H1 (cell line): Measurements from ENCODE around the gene MYO18A. TPM values are rescaled to one million over a fixed set of nuclear protein-coding genes. Genes with fewer than 3 reads are reported as not detected.

ENCODE experiments used
- CTCF ChIA-PET: fragments of 300-600 bp; sonication (Branson Sonifier 250); formaldehyde crosslinking; loops from one replicate; lab custom pipeline; 2021; ENCODE audit not compliant: partially characterized antibody; lab: Charles Lee
- POLR2A ChIA-PET: fragments of 300-600 bp; sonication (Branson Sonifier 250); formaldehyde crosslinking; loops from one replicate; lab custom pipeline; 2021; ENCODE audit warnings: inconsistent platforms; ENCODE audit not compliant: partially characterized antibody; lab: Charles Lee
- DNase-seq, 2 experiments: peaks; one replicate each; pipeline versions ENCODE4 v3.0.0 to v3.0.0-alpha.2; 2010 to 2022; ENCODE audit warnings: low spot score in 2 of 2, low read depth in 1 of 2, mixed read lengths in 1 of 2
- FAIRE-seq: peaks from 2 replicates; lab custom pipeline; 2011; peaks lifted over from hg19 to GRCh38; lab: Jason Lieb, UNC
- H2AFZ ChIP-seq: 2 replicates; pipeline ENCODE4 v1.8.1; 2012; ENCODE audit warnings: low read length, inconsistent platforms
- H2AK5ac ChIP-seq: 2 replicates; pipeline ENCODE4 v1.6.1; 2013; ENCODE audit warnings: low read depth, low read length
- H2BK120ac ChIP-seq: replicated peaks from 2 replicates; pipeline ENCODE3; 2013; ENCODE audit warnings: low read depth, low read length, inconsistent platforms
- H2BK12ac ChIP-seq: 2 replicates; pipeline ENCODE4 v1.6.1; 2013; ENCODE audit warnings: low read depth, low read length
- H2BK15ac ChIP-seq: 2 replicates; pipeline ENCODE4 v1.6.1; 2013; ENCODE audit warnings: low read length
- H2BK20ac ChIP-seq: 2 replicates; pipeline ENCODE4 v1.6.1; 2013; ENCODE audit warnings: low read length
- H2BK5ac ChIP-seq: 2 replicates; pipeline ENCODE4 v1.6.1; 2013; ENCODE audit warnings: low read depth, low read length
- H3K14ac ChIP-seq: 2 replicates; pipeline ENCODE4 v1.6.1; 2013; ENCODE audit warnings: inconsistent platforms; ENCODE audit not compliant: insufficient read length
- H3K18ac ChIP-seq: 2 replicates; pipeline ENCODE4 v1.6.1; 2013; ENCODE audit warnings: low read length; ENCODE audit errors: extremely low read depth
- H3K23ac ChIP-seq: 2 replicates; pipeline ENCODE4 v1.6.1; 2013; ENCODE audit warnings: inconsistent platforms; ENCODE audit not compliant: insufficient read length
- H3K23me2 ChIP-seq: 2 replicates; pipeline ENCODE4 v1.6.1; 2013; ENCODE audit warnings: low read depth, low read length
- H3K27ac ChIP-seq: 2 replicates; pipeline ENCODE4 v1.6.1; 2011; ENCODE audit warnings: low read depth, low read length, inconsistent platforms
- H3K27me3 ChIP-seq, 4 experiments: replicated peaks in 1 of 4; 1 replicate in 1 of 4; 2 replicates in 3 of 4; pipeline versions ENCODE4 v1.6.1 to v1.8.1; 2011 to 2013; ENCODE audit warnings: low read length in 3 of 4, mild to moderate bottlenecking in 3 of 4, inconsistent platforms in 2 of 4, mixed read lengths in 2 of 4, moderate library complexity in 1 of 4; ENCODE audit not compliant: control insufficient read depth in 3 of 4, insufficient read depth in 3 of 4; ENCODE audit errors: extremely low read depth in 1 of 4
- H3K36me3 ChIP-seq, 4 experiments: 2 replicates each; pipeline versions ENCODE4 v1.6.1 to v1.8.1; 2011 to 2013; ENCODE audit warnings: mild to moderate bottlenecking in 4 of 4, low read length in 3 of 4, moderate library complexity in 2 of 4, control low read depth in 1 of 4, inconsistent platforms in 1 of 4; ENCODE audit not compliant: insufficient read depth in 4 of 4, control insufficient read depth in 2 of 4
- H3K4ac ChIP-seq: replicated peaks from 2 replicates; pipeline ENCODE3; 2013; ENCODE audit warnings: low read length, low read depth, mixed read lengths, inconsistent platforms; ENCODE audit not compliant: insufficient read length
- H3K4me1 ChIP-seq, 4 experiments: replicated peaks in 1 of 4; 1 replicate in 1 of 4; 2 replicates in 3 of 4; pipeline versions ENCODE4 v1.6.1 to v1.8.1; 2011 to 2013; ENCODE audit warnings: low read length in 3 of 4, inconsistent platforms in 2 of 4, mixed read lengths in 1 of 4; ENCODE audit not compliant: insufficient read depth in 4 of 4, control insufficient read depth in 3 of 4
- H3K4me2 ChIP-seq, 2 experiments: 2 replicates each; pipeline versions ENCODE4 v1.6.1 to v1.8.1; 2011 to 2013; ENCODE audit warnings: low read depth in 2 of 2, low read length in 2 of 2, control low read depth in 1 of 2, inconsistent platforms in 1 of 2, mild to moderate bottlenecking in 1 of 2; ENCODE audit not compliant: insufficient read depth in 1 of 2
- H3K4me3 ChIP-seq, 4 experiments: fragments of 200-600, 300-600 bp in 1 of 4; sonication (generic), shearing (Covaris generic), sonication (Bioruptor Twin) in 1 of 4; 2 replicates each; pipeline versions ENCODE4 v1.5.1 to v1.8.1; 2011 to 2016; ENCODE audit warnings: low read length in 4 of 4, low read depth in 3 of 4, control low read depth in 2 of 4, inconsistent platforms in 2 of 4, mild to moderate bottlenecking in 2 of 4, mixed read lengths in 1 of 4, moderate library complexity in 1 of 4; ENCODE audit not compliant: insufficient read depth in 2 of 4; ENCODE audit errors: extremely low read depth in 1 of 4
- H3K56ac ChIP-seq: replicated peaks from 2 replicates; pipeline ENCODE3; 2013; ENCODE audit warnings: low read depth, mild to moderate bottlenecking, mixed read lengths, low read length, inconsistent platforms; ENCODE audit not compliant: insufficient read length
- H3K79me1 ChIP-seq: 2 replicates; pipeline ENCODE4 v1.6.1; 2013; ENCODE audit warnings: low read depth, low read length, control low read depth
- H3K79me2 ChIP-seq, 2 experiments: 2 replicates each; pipeline versions ENCODE4 v1.6.1 to v1.8.1; 2012 to 2013; ENCODE audit warnings: low read length in 2 of 2, mild to moderate bottlenecking in 2 of 2, inconsistent platforms in 1 of 2; ENCODE audit not compliant: insufficient read depth in 2 of 2, control insufficient read depth in 1 of 2
- H3K9ac ChIP-seq, 4 experiments: replicated peaks in 1 of 4; 1 replicate in 1 of 4; 2 replicates in 3 of 4; pipeline versions ENCODE4 v1.6.1 to v1.8.1; 2011 to 2013; ENCODE audit warnings: low read depth in 3 of 4, low read length in 3 of 4, control low read depth in 2 of 4, mild to moderate bottlenecking in 2 of 4, moderate library complexity in 2 of 4, inconsistent platforms in 1 of 4; ENCODE audit errors: extremely low read depth in 1 of 4
- H3K9me3 ChIP-seq, 2 experiments: 2 replicates each; pipeline versions ENCODE4 v1.6.1 to v1.8.1; 2012 to 2013; ENCODE audit warnings: mild to moderate bottlenecking in 2 of 2, moderate library complexity in 2 of 2, control low read depth in 1 of 2, inconsistent platforms in 1 of 2, low read depth in 1 of 2, low read length in 1 of 2, mixed read lengths in 1 of 2; ENCODE audit not compliant: insufficient read depth in 2 of 2
- H4K20me1 ChIP-seq, 2 experiments: replicated peaks in 1 of 2; 2 replicates each; pipeline versions ENCODE3 to v1.8.1; 2011 to 2013; ENCODE audit warnings: inconsistent platforms in 2 of 2, low read length in 2 of 2, mild to moderate bottlenecking in 1 of 2; ENCODE audit not compliant: insufficient read depth in 2 of 2, control insufficient read depth in 1 of 2
- H4K5ac ChIP-seq: 2 replicates; pipeline ENCODE4 v1.6.1; 2013; ENCODE audit warnings: low read length, low read depth, mixed read lengths, inconsistent platforms; ENCODE audit not compliant: insufficient read length
- H4K8ac ChIP-seq: 2 replicates; pipeline ENCODE4 v1.8.0; 2013; ENCODE audit warnings: mild to moderate bottlenecking, moderate library complexity, low read length, inconsistent platforms; ENCODE audit not compliant: insufficient read depth; ENCODE audit errors: extremely low read depth
- H4K91ac ChIP-seq: replicated peaks from 2 replicates; pipeline ENCODE3; 2013; ENCODE audit warnings: low read length, mixed read lengths, inconsistent platforms; ENCODE audit not compliant: insufficient read length
- CTBP2 ChIP-seq: IDR thresholded peaks from 2 replicates; pipeline ENCODE4 v1.7.0; 2011; ENCODE audit warnings: borderline replicate concordance, mild to moderate bottlenecking, moderate library complexity, mixed read lengths, low read length; ENCODE audit not compliant: insufficient read depth, insufficient read length
- E2F6 ChIP-seq: IDR thresholded peaks from 2 replicates; pipeline ENCODE4 v1.6.1; 2012; ENCODE audit warnings: inconsistent platforms
- HDAC2 ChIP-seq, 2 experiments: fragments of 300-600 bp in 1 of 2; sonication (generic) in 1 of 2; IDR thresholded peaks; 2 replicates each; pipeline ENCODE4 v1.6.1; 2011 to 2012; ENCODE audit warnings: low read depth in 2 of 2, low read length in 2 of 2, mild to moderate bottlenecking in 2 of 2, moderate library complexity in 2 of 2, borderline replicate concordance in 1 of 2, inconsistent platforms in 1 of 2
- KDM1A ChIP-seq: fragments of 200-600, 300-600 bp; sonication (generic); IDR thresholded peaks from 2 replicates; pipeline ENCODE4 v1.7.1; 2016; ENCODE audit warnings: mild to moderate bottlenecking, low read length, borderline replicate concordance
- MAX ChIP-seq: IDR thresholded peaks from 2 replicates; pipeline ENCODE4 v1.6.1; 2012; ENCODE audit warnings: inconsistent platforms
- NRF1 ChIP-seq: IDR thresholded peaks from 2 replicates; pipeline ENCODE4 v1.6.1; 2011; ENCODE audit warnings: mild to moderate bottlenecking, low read depth, low read length, improper control_type of control experiment
- SUZ12 ChIP-seq: fragments of 200-600 bp; sonication (generic); IDR thresholded peaks from 2 replicates; pipeline ENCODE4 v1.6.1; 2012; ENCODE audit warnings: mild to moderate bottlenecking, inconsistent platforms, low read length, moderate library complexity, mixed read lengths
- TAF1 ChIP-seq: IDR thresholded peaks from 2 replicates; pipeline ENCODE4 v1.6.1; 2011; ENCODE audit warnings: mild to moderate bottlenecking, low read depth, low read length
- TEAD4 ChIP-seq: IDR thresholded peaks from 2 replicates; pipeline ENCODE4 v1.6.1; 2012; ENCODE audit warnings: low read depth, low read length, inconsistent platforms, mixed read lengths
- YY1 ChIP-seq: IDR thresholded peaks from 2 replicates; pipeline ENCODE4 v1.6.1; 2011; ENCODE audit warnings: low read depth, mild to moderate bottlenecking, low read length
- WGBS, 2 experiments: shearing (Covaris generic) in 1 of 2; methylation state at CpG; one replicate each; pipeline versions ENCODE4 v1.1.6 to v1.1.7; 2013 to 2015; ENCODE audit warnings: low lambda C conversion rate in 2 of 2, mixed read lengths in 2 of 2, inconsistent platforms in 1 of 2, low coverage in 1 of 2, missing lambda C conversion rate in 1 of 2; ENCODE audit not compliant: insufficient replicate concordance in 2 of 2, insufficient coverage in 1 of 2, insufficient read length in 1 of 2; ENCODE audit errors: extremely low coverage in 1 of 2, missing lambda C conversion rate in 1 of 2; 5-methylcytosine and 5-hydroxymethylcytosine counted together
- polyA plus RNA-seq, 7 experiments: library from polyadenylated mRNA; depleted of rRNA in 3 of 7; stranded (reverse) in 5 of 7; unstranded in 2 of 7; fragments of >200 nt in 5 of 7; fragments of 200-250 nt in 2 of 7; gene quantifications; 1 replicate in 5 of 7; 2 replicates in 1 of 7; 4 replicates in 1 of 7; pipeline versions ENCODE4 v1.2.1 to v1.2.3, GENCODE V29; 2011 to 2013; ENCODE audit warnings: missing spikeins in 2 of 7, mixed read lengths in 2 of 7
- total RNA-seq: library from RNA; stranded (reverse); fragmentation: NEBNext Ultra II Directional; extraction: Animal tissue kit (Norgen Biotek cat#: 25700); gene quantifications from 2 replicates; pipeline ENCODE4 v1.2.1, GENCODE V29; 2021

The MYO18A gene
- total and polyA plus RNA-seq, 2 of the 8 experiments (the other 6 are each of a cell fraction or from before 2014, with no cell fraction given): 7.6 to 43.8 TPM

DNA sequence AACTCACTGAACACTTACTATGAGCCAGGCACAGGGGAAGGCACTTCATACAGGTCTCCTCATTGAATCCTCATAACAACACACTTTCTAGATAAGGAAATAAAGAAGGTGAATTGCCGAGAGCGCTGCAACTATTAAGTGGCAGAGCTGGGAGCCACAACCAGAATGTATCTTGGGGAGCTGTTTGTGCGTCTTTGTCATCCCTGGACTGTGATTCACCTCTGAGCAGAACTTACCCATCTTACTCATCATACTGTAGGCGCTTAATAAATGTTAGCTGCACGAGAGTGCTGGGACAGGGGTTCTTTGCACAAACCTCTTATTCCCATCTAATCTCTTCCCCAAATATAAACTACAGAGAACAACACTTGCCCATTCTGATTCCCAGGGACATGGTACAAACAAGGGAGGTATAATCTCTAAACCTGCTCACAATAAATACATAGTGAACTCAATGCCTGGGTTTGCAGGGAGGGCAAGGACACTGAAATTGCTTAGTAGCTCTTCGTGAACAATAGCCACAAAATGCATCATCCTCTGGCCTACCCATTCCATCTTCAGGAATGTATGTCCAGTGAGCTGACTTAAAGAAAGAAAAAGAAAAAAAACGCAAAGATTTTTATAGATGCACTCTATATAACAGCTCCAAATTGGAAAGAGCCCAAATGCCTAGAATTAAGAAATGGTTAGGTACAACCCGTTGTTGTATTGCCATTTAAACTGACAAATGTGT, 43.0 kb downstream of the MYO18A start:
- H3K79me2 ChIP-seq: no peaks in the 10 kb centered on the region
- no peak for TF ChIP-seq TAF1
- TF ChIP-seq CTBP2: no peak
- TF ChIP-seq KDM1A: no peak
- TF ChIP-seq SUZ12: no peak
- no peak for TF ChIP-seq MAX
- TF ChIP-seq HDAC2 (IDR thresholded peaks at IDR 0.05; ENCODE audit: borderline replicate concordance in 1 of 2, low read depth in 2 of 2, low read length in 2 of 2): no peak
- TF ChIP-seq YY1: no peak
- TF ChIP-seq E2F6: no peak
- no peak for TF ChIP-seq TEAD4
- TF ChIP-seq NRF1: no peak

More for the DNA sequence above, 43.0 kb downstream of the MYO18A start:
- H2BK5ac ChIP-seq: no peak overlapping the region
- H4K8ac ChIP-seq: no peak overlapping the region
- H3K23me2 ChIP-seq: 0 out of 2 replicates have a peak, but pooled peaks cover 2% of the 10 kb centered on the region
- no peak overlapping the region for H3K4me3 ChIP-seq
- H3K27me3 ChIP-seq: no peaks in the 10 kb centered on the region
- H3K23ac ChIP-seq: no peak overlapping the region
- no peak overlapping the region for H2BK15ac ChIP-seq
- FAIRE-seq: no peak
- ChIA-PET CTCF (interaction anchor here (0.5 to 34.4 kb wide), 7 partner anchors 9 to 109 kb away, joined by 3 to 731 read pairs (median 4); partner anchors contain the start of gene MYO18A), POLR2A (interaction anchor here (0.9 to 2.3 kb wide), 2 partner anchors 9 to 128 kb away, joined by 3 to 5 read pairs; no protein-coding TSS in a partner anchor)
- no peak overlapping the region for H2BK12ac ChIP-seq
- DNase-seq: no peak
- H3K18ac ChIP-seq: no peak overlapping the region
- H3K36me3 ChIP-seq: no peaks in the 10 kb centered on the region
- H3K4me1 ChIP-seq: peaks cover 22 to 44% (median 30%) of the 10 kb centered on the region in 4 experiments
- H3K9ac ChIP-seq: no peak overlapping the region
- peaks cover 5% of the 10 kb centered on the region for H3K79me1 ChIP-seq
- WGBS, 2 experiments: 91% methylated on average over 8 of the region's 8 CpGs; no CpG with 5 or more reads in 1 of the 2 experiments
- H2AFZ ChIP-seq: no peak overlapping the region
- no peak overlapping the region for H3K14ac ChIP-seq
- no peak overlapping the region for H4K91ac ChIP-seq
- H4K20me1 ChIP-seq: peaks cover 0 to 6% of the 10 kb centered on the region in 2 experiments
- H3K56ac ChIP-seq: no peak overlapping the region
- H3K9me3 ChIP-seq: no peaks in the 10 kb centered on the region
- H2BK20ac ChIP-seq: no peak overlapping the region
- no peak overlapping the region for H2AK5ac ChIP-seq
- H4K5ac ChIP-seq: no peak overlapping the region
- H3K27ac ChIP-seq: no peak overlapping the region
- H3K4ac ChIP-seq: no peak overlapping the region
- no peak overlapping the region for H2BK120ac ChIP-seq
- H3K4me2 ChIP-seq: no peak overlapping the region
